ENCODE results near the gene PYGB. TPM values are rescaled to one million over a fixed set of nuclear protein-coding genes. Genes with fewer than 3 reads are reported as not detected.

PYGB gene
- total RNA-seq, 1 experiment from 2014 or later = 118 TPM

DNA sequence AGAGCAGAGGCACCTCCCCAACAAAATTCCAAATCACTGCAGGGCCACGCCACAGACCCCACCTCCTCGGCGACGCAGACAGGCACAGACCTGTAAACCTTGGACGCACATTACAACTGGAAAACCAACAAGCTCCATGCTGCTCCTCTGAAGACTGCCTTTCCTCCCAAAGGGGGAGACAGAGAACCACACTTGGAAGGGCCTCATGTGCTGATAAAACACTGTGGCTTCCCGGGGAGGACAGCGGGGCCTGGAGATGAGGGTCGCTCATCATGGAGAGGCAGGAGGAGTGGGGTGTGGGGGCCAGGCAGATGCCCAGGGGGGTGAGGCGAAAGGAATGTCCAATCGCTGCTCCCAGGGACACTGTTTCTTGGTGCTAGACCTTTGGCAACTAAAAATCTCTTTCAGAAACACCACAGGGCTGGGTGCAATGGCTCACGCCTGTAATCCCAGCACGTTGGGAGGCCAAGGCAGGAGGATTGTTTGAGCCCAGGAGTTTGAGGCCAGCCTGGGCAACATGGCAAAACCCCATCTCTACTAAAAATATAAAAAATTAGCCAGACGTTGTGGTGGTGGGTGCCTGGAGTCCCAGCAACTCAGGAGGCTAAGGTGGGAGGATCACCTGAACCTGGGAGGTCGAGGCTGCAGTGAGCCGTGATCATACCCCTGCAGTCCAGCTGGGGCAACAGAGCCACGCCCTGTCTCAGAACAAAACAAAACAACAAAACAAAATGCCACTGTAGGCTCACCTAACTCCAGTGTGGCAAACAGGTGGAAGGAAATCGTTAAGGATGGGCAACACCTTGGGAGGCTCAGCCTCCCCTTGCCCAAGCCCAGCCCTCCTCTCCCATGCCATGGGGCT is 88.9 kb downstream of the PYGB start:
- DNase-seq (ENCODE audit: low spot score) = peak; percentile 30

DNA sequence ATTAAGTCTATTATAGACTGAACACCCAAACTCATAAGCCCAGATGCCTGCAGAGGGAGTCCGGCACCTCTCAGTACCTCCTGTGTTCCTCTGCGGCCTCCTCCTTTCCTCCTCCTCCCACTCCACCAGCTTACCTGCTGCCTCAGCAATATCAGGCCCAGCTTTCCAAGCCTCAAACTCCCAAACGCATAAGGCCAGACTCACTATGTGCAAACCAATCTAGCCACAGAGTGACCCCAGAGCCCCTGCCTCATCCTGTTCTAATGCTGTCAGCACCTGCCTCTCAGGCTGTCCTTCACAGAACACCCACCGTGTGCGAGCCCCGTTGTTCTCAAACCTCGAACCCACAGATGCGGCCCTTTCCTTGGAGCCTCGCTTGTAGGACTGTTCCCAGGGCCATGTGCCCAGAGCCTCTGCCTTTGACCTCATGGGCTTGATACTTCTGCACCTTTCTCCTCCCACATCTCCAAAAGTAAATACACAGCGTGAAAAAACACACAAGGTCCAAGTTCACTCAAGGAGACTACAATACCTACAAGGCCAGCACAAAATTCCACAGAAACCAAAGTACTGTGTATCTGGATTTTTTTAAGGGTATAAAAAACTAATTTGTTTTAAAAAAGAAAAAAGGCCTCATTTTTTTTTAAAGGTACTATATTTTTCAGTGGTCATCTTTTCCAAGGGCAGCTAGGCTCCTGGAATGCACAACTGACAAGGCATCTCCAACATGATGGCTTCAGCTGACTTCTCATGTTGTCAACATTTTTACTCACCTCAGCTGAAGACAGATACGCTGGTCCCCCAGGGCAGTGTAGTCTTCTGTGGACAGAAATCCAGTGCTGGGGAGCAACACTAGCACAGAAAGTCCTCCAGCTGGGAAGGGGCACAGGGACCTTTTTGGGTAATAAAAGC is 90.5 kb downstream of the PYGB start:
- DNase-seq (ENCODE audit: low spot score) = no peak

- no peak for DNase-seq (ENCODE audit: low spot score)
Measured at GRCh38 chr20:25339608-25340007, 91.7 kb downstream of the PYGB start.

DNA sequence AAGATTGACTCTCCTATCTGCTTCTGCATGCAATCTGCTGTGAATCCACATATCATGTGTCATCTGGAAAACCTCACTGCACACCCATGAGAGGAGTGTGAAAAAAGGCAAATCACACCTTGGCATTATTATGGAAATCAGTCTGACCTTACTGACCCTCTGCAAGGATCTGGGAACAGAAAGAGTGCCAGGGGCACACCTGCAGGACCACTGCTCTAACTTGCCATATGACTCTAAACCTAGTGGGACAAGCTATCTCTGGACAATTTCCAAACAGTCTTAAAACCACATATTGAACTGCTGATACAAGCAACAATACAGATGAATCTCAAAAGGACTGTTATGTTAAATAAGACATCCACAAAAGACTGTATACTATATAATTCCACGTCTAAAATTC is 92.5 kb downstream of the PYGB start:
- DNase-seq (ENCODE audit: low spot score) = no peak

DNA sequence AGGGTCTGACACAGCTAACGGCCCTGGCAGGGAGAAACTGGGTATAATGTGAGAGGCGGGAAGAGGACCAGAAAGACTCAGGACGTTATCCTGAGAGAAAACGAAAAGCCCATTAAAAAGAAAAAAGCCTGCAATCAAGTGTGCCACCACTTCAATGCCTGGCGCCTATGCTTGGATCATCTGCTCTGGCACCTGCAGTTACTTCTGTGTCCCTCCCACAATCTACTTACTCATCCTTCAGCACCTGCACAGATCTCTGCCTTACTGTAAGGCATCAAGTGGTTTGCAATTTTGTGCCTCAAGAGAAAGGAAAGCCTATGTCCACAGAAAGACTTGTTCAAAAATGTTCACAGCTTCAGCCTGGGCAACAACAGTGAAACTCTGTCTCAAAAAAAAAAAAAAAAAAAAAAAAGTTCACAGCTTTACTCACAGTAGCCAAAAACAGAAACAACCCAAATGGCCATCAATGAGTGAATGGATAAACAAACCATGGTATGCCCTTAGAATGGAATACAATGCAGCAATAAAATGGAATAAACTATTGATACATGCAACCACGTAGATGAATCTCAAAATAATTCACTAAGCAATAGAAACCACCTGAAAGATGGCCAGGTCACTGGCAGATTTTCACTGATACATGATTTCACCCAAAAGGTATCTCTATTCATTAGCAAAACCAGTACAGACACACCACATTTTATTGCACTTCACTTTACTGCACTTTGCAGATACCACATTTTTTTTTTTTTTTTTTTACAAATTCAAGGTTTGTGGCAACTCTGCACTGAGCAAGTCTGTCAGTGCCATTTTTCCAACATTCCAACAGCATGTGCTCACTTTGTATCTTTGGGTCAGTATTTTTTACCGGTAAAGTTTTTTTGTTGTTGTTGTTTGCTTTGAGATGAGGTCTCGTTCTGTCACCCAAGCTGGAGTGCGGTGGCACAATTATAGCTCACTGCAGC is 94.1 kb downstream of the PYGB start:
- DNase-seq (ENCODE audit: low spot score) = peak; percentile 59

DNA sequence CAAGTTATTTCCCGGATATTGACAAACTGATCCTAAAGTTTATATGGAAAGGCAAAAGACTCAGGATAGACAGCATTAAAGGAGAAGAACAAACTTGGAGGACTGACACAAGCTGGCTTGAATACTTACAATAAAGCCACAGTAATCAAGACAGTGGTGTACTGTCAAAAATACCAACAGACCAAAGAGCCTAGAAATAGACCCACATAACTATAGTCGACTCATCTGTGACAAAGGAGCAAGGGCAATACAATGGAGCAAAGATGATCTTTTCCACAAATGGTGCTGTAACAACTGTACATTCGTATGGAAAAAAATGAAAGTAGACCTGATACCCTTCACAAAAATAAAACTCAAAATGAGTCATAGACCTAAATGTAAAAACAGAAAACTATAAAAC is 96.7 kb downstream of the PYGB start:
- DNase-seq (ENCODE audit: low spot score) = no peak

- no peak for DNase-seq (ENCODE audit: low spot score)
Measured at GRCh38 chr20:25345721-25346120, 97.8 kb downstream of the PYGB start.

- DNase-seq (ENCODE audit: low spot score) = no peak
Measured at GRCh38 chr20:25346349-25346748, 98.5 kb downstream of the PYGB start.

Other genes starting within 250 kb of the PYGB start
- 0.10 and 0.57 TPM in 2 replicates for gene ACSS1, start 189.9 kb upstream of the PYGB start, total RNA-seq (2014; rRNA removed; shearing (Covaris generic))
- gene VSX1, start 165.9 kb upstream of the PYGB start, total RNA-seq (2014; rRNA removed; shearing (Covaris generic)) = 0.10 TPM in 1 of 2 replicates, not detected in the other
- 62.4 and 69.7 TPM in 2 replicates for gene ENTPD6, start 52.4 kb upstream of the PYGB start, total RNA-seq (2014; rRNA removed; shearing (Covaris generic))
- 90.9 and 105 TPM in 2 replicates for gene ABHD12, start 142.8 kb downstream of the PYGB start, total RNA-seq (2014; rRNA removed; shearing (Covaris generic))
- 42.6 and 48.4 TPM in 2 replicates for gene GINS1, start 159.6 kb downstream of the PYGB start, total RNA-seq (2014; rRNA removed; shearing (Covaris generic))

All from A172 (cell line).